ENCODE data around the gene HOTAIR. TPM values are rescaled to one million over a fixed set of nuclear protein-coding genes. Genes with fewer than 3 reads are reported as not detected.

HOTAIR gene
- total RNA-seq, 2 donors from 2014 or later: not detected

- peaks cover 10% of the 10 kb centered on the region for H3K36me3 Mint-ChIP-seq (ENCODE audit: low read depth)
- peaks cover 24% of the 10 kb centered on the region for H3K4me1 Mint-ChIP-seq
- no peak for DNase-seq
- no peaks in the 10 kb centered on the region for H3K9me3 ChIP-seq (ENCODE audit: control insufficient read depth, low read length, poor library complexity, severe bottlenecking)
- no peak overlapping the region for H3K4me3 Mint-ChIP-seq
- ATAC-seq: no peak
- H3K27me3 Mint-ChIP-seq: peaks cover 94% of the 10 kb centered on the region
- no peak overlapping the region for H3K27ac Mint-ChIP-seq
Observed at GRCh38 chr12:54007538-54008259, 32.9 kb upstream of the HOTAIR start.

- DNase-seq: no peak
- H3K9me3 ChIP-seq (ENCODE audit: control insufficient read depth, low read length, poor library complexity, severe bottlenecking): no peaks in the 10 kb centered on the region
- peaks cover 10% of the 10 kb centered on the region for H3K36me3 Mint-ChIP-seq (ENCODE audit: low read depth)
- peak overlapping the region; percentile 91 for H3K4me3 Mint-ChIP-seq
- H3K27ac Mint-ChIP-seq: peak overlapping the region; percentile 82
- peaks cover 94% of the 10 kb centered on the region for H3K27me3 Mint-ChIP-seq
- no peak for ATAC-seq
- peaks cover 24% of the 10 kb centered on the region for H3K4me1 Mint-ChIP-seq
Observed at GRCh38 chr12:54006559-54007220, 31.9 kb upstream of the HOTAIR start.

GRCh38 chr12:54005853-54006558 lies 31.3 kb upstream of the HOTAIR start:
- H3K9me3 ChIP-seq (ENCODE audit: control insufficient read depth, low read length, poor library complexity, severe bottlenecking): no peaks in the 10 kb centered on the region
- peak overlapping the region; percentile 82 for H3K27ac Mint-ChIP-seq
- H3K4me3 Mint-ChIP-seq: peak overlapping the region; percentile 91
- peaks cover 10% of the 10 kb centered on the region for H3K36me3 Mint-ChIP-seq (ENCODE audit: low read depth)
- peaks cover 20% of the 10 kb centered on the region for H3K4me1 Mint-ChIP-seq
- ATAC-seq: peak; percentile 89
- H3K27me3 Mint-ChIP-seq: peaks cover 94% of the 10 kb centered on the region
- DNase-seq: peak; percentile 74 to 82 (median 80)

GRCh38 chr12:54005531-54005852 lies 30.7 kb upstream of the HOTAIR start:
- no peaks in the 10 kb centered on the region for H3K9me3 ChIP-seq (ENCODE audit: control insufficient read depth, low read length, poor library complexity, severe bottlenecking)
- ATAC-seq (no peak), DNase-seq (no peak)
- Mint-ChIP-seq H3K27ac (peak overlapping the region; percentile 82), H3K4me3 (peak overlapping the region; percentile 91), H3K4me1 (peaks cover 18% of the 10 kb centered on the region), H3K36me3 (ENCODE audit: low read depth) (peaks cover 10% of the 10 kb centered on the region), H3K27me3 (peaks cover 92% of the 10 kb centered on the region)

- Mint-ChIP-seq H3K27ac (no peak overlapping the region), H3K4me3 (peak overlapping the region; percentile 91), H3K36me3 (ENCODE audit: low read depth) (peaks cover 10% of the 10 kb centered on the region), H3K4me1 (peaks cover 18% of the 10 kb centered on the region), H3K27me3 (peaks cover 90% of the 10 kb centered on the region)
- ATAC-seq: no peak
- no peak for DNase-seq
- no peaks in the 10 kb centered on the region for H3K9me3 ChIP-seq (ENCODE audit: control insufficient read depth, low read length, poor library complexity, severe bottlenecking)
Observed at GRCh38 chr12:54004841-54005530, 30.2 kb upstream of the HOTAIR start.

GRCh38 chr12:54004063-54004840 lies 29.5 kb upstream of the HOTAIR start:
- ATAC-seq (no peak), DNase-seq (no peak)
- Mint-ChIP-seq H3K27me3 (peaks cover 92% of the 10 kb centered on the region), H3K27ac (no peak overlapping the region), H3K4me1 (peaks cover 20% of the 10 kb centered on the region), H3K4me3 (no peak overlapping the region), H3K36me3 (ENCODE audit: low read depth) (peaks cover 8% of the 10 kb centered on the region)
- no peaks in the 10 kb centered on the region for H3K9me3 ChIP-seq (ENCODE audit: control insufficient read depth, low read length, poor library complexity, severe bottlenecking)

- Mint-ChIP-seq H3K27ac (no peak overlapping the region), H3K4me3 (no peak overlapping the region), H3K36me3 (ENCODE audit: low read depth) (peaks cover 7% of the 10 kb centered on the region), H3K4me1 (peaks cover 19% of the 10 kb centered on the region), H3K27me3 (peaks cover 93% of the 10 kb centered on the region)
- no peaks in the 10 kb centered on the region for H3K9me3 ChIP-seq (ENCODE audit: control insufficient read depth, low read length, poor library complexity, severe bottlenecking)
- no peak for ATAC-seq
- DNase-seq: no peak
Observed at GRCh38 chr12:54003625-54004024, 28.9 kb upstream of the HOTAIR start.

- H3K4me1 Mint-ChIP-seq: peaks cover 19% of the 10 kb centered on the region
- DNase-seq: no peak
- H3K27ac Mint-ChIP-seq: no peak overlapping the region
- H3K27me3 Mint-ChIP-seq: peaks cover 94% of the 10 kb centered on the region
- no peak for ATAC-seq
- H3K4me3 Mint-ChIP-seq: no peak overlapping the region
- no peaks in the 10 kb centered on the region for H3K9me3 ChIP-seq (ENCODE audit: control insufficient read depth, low read length, poor library complexity, severe bottlenecking)
- peaks cover 7% of the 10 kb centered on the region for H3K36me3 Mint-ChIP-seq (ENCODE audit: low read depth)
Observed at GRCh38 chr12:54002915-54003389, 28.2 kb upstream of the HOTAIR start.

GRCh38 chr12:54002278-54002914 lies 27.6 kb upstream of the HOTAIR start:
- Mint-ChIP-seq H3K27me3 (peaks cover 94% of the 10 kb centered on the region), H3K27ac (no peak overlapping the region)

GRCh38 chr12:54001283-54002187 lies 26.8 kb upstream of the HOTAIR start:
- Mint-ChIP-seq H3K27me3 (peaks cover 92% of the 10 kb centered on the region), H3K27ac (no peak overlapping the region), H3K36me3 (ENCODE audit: low read depth) (peaks cover 11% of the 10 kb centered on the region), H3K4me3 (peak overlapping the region; percentile 3), H3K4me1 (peaks cover 26% of the 10 kb centered on the region)
- no peaks in the 10 kb centered on the region for H3K9me3 ChIP-seq (ENCODE audit: control insufficient read depth, low read length, poor library complexity, severe bottlenecking)
- no peak for ATAC-seq
- DNase-seq: no peak

More at GRCh38 chr12:54002278-54002914, 27.6 kb upstream of the HOTAIR start:
- Mint-ChIP-seq H3K4me3 (peak overlapping the region; percentile 22), H3K4me1 (peaks cover 23% of the 10 kb centered on the region), H3K36me3 (ENCODE audit: low read depth) (peaks cover 11% of the 10 kb centered on the region)
- ATAC-seq (no peak), DNase-seq (no peak)
- H3K9me3 ChIP-seq (ENCODE audit: control insufficient read depth, low read length, poor library complexity, severe bottlenecking): no peaks in the 10 kb centered on the region
